ENCODE measurements around the gene PLEKHG5.

The PLEKHG5 gene

GRCh38 chr1:6511561-6512244, 20.2 kb upstream of the PLEKHG5 start:
- no peak for DNase-seq (ENCODE audit: low read depth, low spot score)
- H3K4me3 ChIP-seq (ENCODE audit: low read length), result no peak overlapping the region

DNA sequence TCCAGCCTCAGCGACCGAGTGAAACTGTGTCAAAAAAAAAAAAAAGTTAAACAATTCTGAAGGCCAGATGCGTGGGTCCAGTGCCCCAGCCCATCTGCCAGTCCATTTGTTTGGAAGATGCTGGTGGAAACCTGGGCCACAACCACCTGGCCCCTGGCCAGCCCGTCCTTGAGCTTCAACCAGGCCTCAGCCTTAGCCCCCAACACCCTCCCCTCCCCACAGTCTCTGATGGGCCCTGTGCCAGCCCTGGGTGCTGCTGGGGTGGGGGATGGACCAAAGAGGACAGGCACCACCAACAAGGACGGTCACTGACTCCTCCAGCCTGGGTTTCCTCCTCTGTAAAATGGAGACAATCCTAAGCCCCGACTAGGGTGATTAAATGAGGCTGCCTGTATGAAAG, 19.6 kb upstream of the PLEKHG5 start:
- no peak overlapping the region for H3K4me3 ChIP-seq (ENCODE audit: low read length)

GRCh38 chr1:6510493-6510892, 19.0 kb upstream of the PLEKHG5 start:
- no peak overlapping the region for H3K4me3 ChIP-seq (ENCODE audit: low read length)
- DNase-seq (ENCODE audit: low read depth, low spot score), result no peak

More for the DNA sequence above, 19.6 kb upstream of the PLEKHG5 start:
- no peak for DNase-seq (ENCODE audit: low read depth, low spot score)

GRCh38 chr1:6509919-6510291, 18.4 kb upstream of the PLEKHG5 start:
- DNase-seq (ENCODE audit: low read depth, low spot score), result no peak

GRCh38 chr1:6509220-6509918, 17.9 kb upstream of the PLEKHG5 start:
- no peak for DNase-seq (ENCODE audit: low read depth, low spot score)
- H3K4me3 ChIP-seq (ENCODE audit: low read length), result no peak overlapping the region

More at GRCh38 chr1:6509919-6510291, 18.4 kb upstream of the PLEKHG5 start:
- no peak overlapping the region for H3K4me3 ChIP-seq (ENCODE audit: low read length)

- no peak overlapping the region for H3K4me3 ChIP-seq (ENCODE audit: low read length)
- no peak for DNase-seq (ENCODE audit: low read depth, low spot score)
These were observed 17.3 kb upstream of the PLEKHG5 start for GRCh38 chr1:6508816-6509189.

DNA sequence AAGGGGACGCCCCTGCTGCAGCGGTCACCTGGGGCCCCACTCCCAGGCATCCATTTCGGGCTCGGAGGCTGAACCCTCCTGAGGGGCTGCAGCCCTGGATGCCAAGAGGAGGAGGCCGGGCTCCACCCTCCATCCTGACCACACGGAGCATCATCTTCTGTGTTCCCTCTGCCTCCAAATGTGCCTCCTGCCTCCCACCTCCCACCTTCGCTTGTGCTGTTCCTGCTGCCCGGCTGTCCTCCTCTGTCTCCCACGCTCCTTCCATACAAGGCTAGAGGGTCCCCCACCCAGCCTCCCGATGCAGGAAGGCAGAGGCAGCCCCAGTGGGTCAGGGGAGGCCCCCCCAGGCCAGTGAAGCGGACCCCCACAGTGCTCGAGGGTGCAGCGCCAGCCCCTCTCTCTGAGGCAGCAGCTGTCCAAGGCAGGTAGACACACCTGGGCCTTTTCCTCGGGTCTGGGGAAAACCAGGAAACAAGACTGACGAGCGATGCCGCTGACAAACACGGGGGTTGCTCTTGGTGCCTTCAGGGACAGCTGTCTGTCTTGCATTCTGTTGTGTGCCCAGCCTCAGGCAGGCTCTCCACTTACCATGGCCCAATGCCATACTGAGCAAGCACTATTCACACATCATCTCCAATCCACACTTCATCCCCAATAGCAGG, 16.8 kb upstream of the PLEKHG5 start:
- no peak overlapping the region for H3K4me3 ChIP-seq (ENCODE audit: low read length)
- no peak for DNase-seq (ENCODE audit: low read depth, low spot score)

- DNase-seq (ENCODE audit: low read depth, low spot score), result no peak
- no peak overlapping the region for H3K4me3 ChIP-seq (ENCODE audit: low read length)
These were observed 16.0 kb upstream of the PLEKHG5 start for GRCh38 chr1:6507461-6507911.

GRCh38 chr1:6507037-6507428, 15.6 kb upstream of the PLEKHG5 start:
- no peak overlapping the region for H3K4me3 ChIP-seq (ENCODE audit: low read length)
- DNase-seq (ENCODE audit: low read depth, low spot score), result no peak

GRCh38 chr1:6506210-6507036, 15.0 kb upstream of the PLEKHG5 start:
- DNase-seq (ENCODE audit: low read depth, low spot score), result no peak
- no peak overlapping the region for H3K4me3 ChIP-seq (ENCODE audit: low read length)

- no peak for DNase-seq (ENCODE audit: low read depth, low spot score)
- no peak overlapping the region for H3K4me3 ChIP-seq (ENCODE audit: low read length)
These were observed 14.1 kb upstream of the PLEKHG5 start for GRCh38 chr1:6505367-6506209.

DNA sequence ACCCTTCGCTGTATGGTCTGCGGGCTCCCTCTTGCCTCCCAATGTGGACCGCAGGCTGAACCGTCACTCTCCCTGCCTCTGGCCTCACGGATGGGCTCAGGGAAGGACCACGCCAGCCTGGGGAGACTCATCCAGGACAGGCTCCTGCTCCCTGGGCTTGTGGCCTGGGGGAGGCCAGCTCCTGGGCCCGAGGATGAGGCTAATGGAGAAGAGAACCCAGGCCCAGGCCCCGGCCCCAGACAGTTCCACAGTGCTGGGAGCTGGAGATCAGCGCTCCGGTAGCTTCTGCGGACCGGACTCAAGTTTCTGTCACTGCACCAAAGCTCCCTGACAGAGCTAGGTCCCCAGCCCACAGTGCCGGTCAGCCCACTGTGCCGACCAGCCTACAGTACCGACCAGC, 13.4 kb upstream of the PLEKHG5 start:
- no peak for DNase-seq (ENCODE audit: low read depth, low spot score)
- H3K4me3 ChIP-seq (ENCODE audit: low read length), result no peak overlapping the region

- no peak overlapping the region for H3K4me3 ChIP-seq (ENCODE audit: low read length)
- no peak for DNase-seq (ENCODE audit: low read depth, low spot score)
These were observed 12.6 kb upstream of the PLEKHG5 start for GRCh38 chr1:6503884-6504602.

DNA sequence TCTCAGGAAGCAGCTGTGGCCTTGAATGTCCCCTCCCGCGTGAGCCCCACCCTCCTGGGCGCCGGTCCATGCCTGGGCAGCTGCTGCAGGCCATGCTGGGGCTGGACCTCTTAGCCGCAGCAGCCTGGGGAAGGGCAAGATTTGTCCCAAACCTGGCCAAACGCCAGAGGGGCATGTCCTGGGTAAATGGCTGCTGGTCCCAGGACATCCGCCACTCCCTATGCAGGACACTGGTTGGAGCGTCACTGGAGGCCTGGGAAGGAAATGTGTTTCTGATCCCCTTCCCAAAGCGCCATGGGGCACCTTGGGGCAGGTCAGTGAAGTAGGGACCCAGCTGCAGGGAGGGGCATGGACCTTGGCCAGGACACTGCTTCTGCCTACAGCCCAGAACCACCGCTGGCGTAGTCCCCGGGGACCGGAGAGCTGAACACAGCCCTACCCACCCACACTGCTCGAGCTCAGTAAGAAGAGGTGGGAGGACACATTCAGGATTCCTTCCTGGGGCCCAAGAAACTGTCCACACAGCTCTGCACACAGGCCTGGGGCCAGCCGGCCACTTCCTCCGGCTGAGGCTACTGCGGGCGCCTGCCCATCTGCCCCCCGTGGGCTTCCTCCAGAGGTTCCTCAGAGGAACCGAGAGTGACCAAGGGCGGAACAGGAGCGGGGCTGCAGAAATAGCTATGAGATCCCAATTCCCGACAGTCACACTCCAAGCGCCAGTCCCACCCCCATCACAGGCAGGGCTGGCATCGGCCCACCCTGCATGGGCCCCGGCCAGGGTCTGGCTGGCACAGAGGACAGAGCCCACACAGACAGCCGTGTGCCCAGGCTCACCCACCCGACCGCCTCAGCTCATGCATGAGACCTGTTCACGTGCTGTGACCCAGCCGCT, 10.8 kb upstream of the PLEKHG5 start:
- DNase-seq (ENCODE audit: low read depth, low spot score), result no peak
- H3K4me3 ChIP-seq (ENCODE audit: low read length), result no peak overlapping the region

DNA sequence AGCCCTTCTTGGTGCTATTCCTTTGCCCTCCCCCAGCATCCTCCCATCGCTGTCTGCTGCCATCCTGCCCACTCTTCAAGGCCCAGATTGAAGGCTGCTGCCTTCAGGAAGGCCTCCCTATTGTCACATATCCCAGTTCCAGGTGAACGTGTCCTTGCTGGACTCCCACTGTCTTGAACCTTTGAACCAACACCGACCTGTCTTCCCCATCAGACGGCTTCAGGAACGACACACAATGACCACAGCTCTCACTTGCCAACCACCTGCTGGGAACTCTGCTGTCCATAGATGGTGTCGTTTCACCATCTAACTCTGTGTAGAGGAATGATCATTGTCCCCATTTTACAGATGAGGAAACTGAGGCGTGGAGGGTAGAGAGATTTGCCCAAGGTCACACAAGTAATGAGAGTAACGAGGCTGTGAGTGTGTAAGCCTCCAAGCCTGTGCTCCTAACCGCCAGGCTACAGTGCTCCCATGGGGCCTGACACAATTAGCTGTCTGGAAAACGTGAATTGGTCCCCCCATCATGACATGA, 9.9 kb upstream of the PLEKHG5 start:
- no peak for DNase-seq (ENCODE audit: low read depth, low spot score)
- no peak overlapping the region for H3K4me3 ChIP-seq (ENCODE audit: low read length)

- no peak overlapping the region for H3K4me3 ChIP-seq (ENCODE audit: low read length)
- no peak for DNase-seq (ENCODE audit: low read depth, low spot score)
These were observed 9.2 kb upstream of the PLEKHG5 start for GRCh38 chr1:6500544-6501278.
